A673 (cell line): ENCODE results near the gene TMEM168. TPM values are rescaled to one million over a fixed set of nuclear protein-coding genes. Genes with fewer than 3 reads are reported as not detected.

Experiments
- BruUV-seq: library from RNA; stranded (reverse); fragments of 400-500 nt; replicated peaks from 2 replicates; lab custom pipeline; 2021; lab: Mats Ljungman, UMichigan
- CTCF ChIA-PET: fragments of 300-600 bp; sonication (Branson Sonifier 250); formaldehyde crosslinking; loops from one replicate; lab custom pipeline; 2022; ENCODE audit warnings: antibody characterized with exemption; lab: Charles Lee
- POLR2A ChIA-PET: fragments of 300-600 bp; sonication (Branson Sonifier 250); formaldehyde crosslinking; loops from one replicate; lab custom pipeline; 2022; ENCODE audit warnings: antibody characterized with exemption; ENCODE audit not compliant: low non-redundant PET; lab: Charles Lee
- DNase-seq: peaks from one replicate; pipeline ENCODE4 v3.0.0-alpha.2; 2015; ENCODE audit warnings: low spot score
- H3K27ac ChIP-seq: fragments of 200-600 bp; sonication (generic); 2 replicates; pipeline ENCODE4 v1.5.1; 2016; ENCODE audit warnings: mixed run types, low read depth, mild to moderate bottlenecking, mixed read lengths, antibody characterized with exemption, low read length; ENCODE audit not compliant: poor library complexity, severe bottlenecking
- H3K27me3 ChIP-seq: fragments of 200-600 bp; sonication (generic); replicated peaks from 2 replicates; pipeline ENCODE4 v1.6.1; 2017; ENCODE audit warnings: mixed run types, low read depth, mild to moderate bottlenecking, mixed read lengths, antibody characterized with exemption, low read length; ENCODE audit not compliant: insufficient read depth, poor library complexity
- H3K36me3 ChIP-seq: fragments of 200-600 bp; sonication (generic); 2 replicates; pipeline ENCODE4 v1.6.1; 2016; ENCODE audit warnings: mixed run types, mild to moderate bottlenecking, mixed read lengths, antibody characterized with exemption, low read length; ENCODE audit not compliant: insufficient read depth, poor library complexity, severe bottlenecking
- H3K4me1 ChIP-seq: fragments of 200-600 bp; sonication (generic); 2 replicates; pipeline ENCODE4 v1.6.1; 2017; ENCODE audit warnings: mixed run types, mild to moderate bottlenecking, mixed read lengths, antibody characterized with exemption, low read length; ENCODE audit not compliant: insufficient read depth, poor library complexity, severe bottlenecking
- H3K4me3 ChIP-seq: fragments of 200-600 bp; sonication (generic); 2 replicates; pipeline ENCODE4 v1.5.1; 2016; ENCODE audit warnings: low read depth, mixed run types, mild to moderate bottlenecking, mixed read lengths, low read length; ENCODE audit not compliant: poor library complexity, severe bottlenecking
- H3K9me3 ChIP-seq: fragments of 200-600 bp; sonication (generic); 2 replicates; pipeline ENCODE4 v1.6.1; 2016; ENCODE audit warnings: mixed run types, low read depth, mild to moderate bottlenecking, mixed read lengths, antibody characterized with exemption, low read length; ENCODE audit not compliant: poor library complexity, severe bottlenecking
- EZH2 ChIP-seq: fragments of 200-600 bp; sonication (generic); IDR thresholded peaks from 2 replicates; pipeline ENCODE4 v1.6.1; 2017; ENCODE audit warnings: borderline replicate concordance, low read depth, mild to moderate bottlenecking, mixed read lengths, antibody characterized with exemption, low read length; ENCODE audit not compliant: poor library complexity, severe bottlenecking
- intact Hi-C: fragments of 100-400 bp; cut with micrococcal nuclease; formaldehyde crosslinking; loops from one replicate; pipeline ENCODE4 v1.10.0; 2022; ENCODE audit not compliant: unreplicated experiment
- total RNA-seq: library from RNA; stranded (reverse); gene quantifications from 2 replicates; pipeline ENCODE4 v1.2.3, GENCODE V29; 2021
- TF ChIP-seq, protein P1 (sequence below): fragments of 300-800, 200-600 bp; sonication (generic); conservative IDR thresholded peaks from 2 replicates; pipeline ENCODE4 v1.5.1; 2017; ENCODE audit warnings: low read depth, mild to moderate bottlenecking, antibody characterized with exemption, low read length, moderate library complexity, mixed read lengths

TMEM168 gene
- total RNA-seq, 1 experiment from 2014 or later, result 26.4 TPM

- Histone ChIP-seq H3K36me3 (no peaks in the 10 kb centered on the region), H3K27me3 (no peaks in the 10 kb centered on the region), H3K4me3 (no peak overlapping the region), H3K9me3 (no peaks in the 10 kb centered on the region), H3K27ac (no peak overlapping the region), H3K4me1 (no peaks in the 10 kb centered on the region)
- no peak for DNase-seq
- TF ChIP-seq EZH2, result no peak
- TF ChIP-seq, protein P1, sequence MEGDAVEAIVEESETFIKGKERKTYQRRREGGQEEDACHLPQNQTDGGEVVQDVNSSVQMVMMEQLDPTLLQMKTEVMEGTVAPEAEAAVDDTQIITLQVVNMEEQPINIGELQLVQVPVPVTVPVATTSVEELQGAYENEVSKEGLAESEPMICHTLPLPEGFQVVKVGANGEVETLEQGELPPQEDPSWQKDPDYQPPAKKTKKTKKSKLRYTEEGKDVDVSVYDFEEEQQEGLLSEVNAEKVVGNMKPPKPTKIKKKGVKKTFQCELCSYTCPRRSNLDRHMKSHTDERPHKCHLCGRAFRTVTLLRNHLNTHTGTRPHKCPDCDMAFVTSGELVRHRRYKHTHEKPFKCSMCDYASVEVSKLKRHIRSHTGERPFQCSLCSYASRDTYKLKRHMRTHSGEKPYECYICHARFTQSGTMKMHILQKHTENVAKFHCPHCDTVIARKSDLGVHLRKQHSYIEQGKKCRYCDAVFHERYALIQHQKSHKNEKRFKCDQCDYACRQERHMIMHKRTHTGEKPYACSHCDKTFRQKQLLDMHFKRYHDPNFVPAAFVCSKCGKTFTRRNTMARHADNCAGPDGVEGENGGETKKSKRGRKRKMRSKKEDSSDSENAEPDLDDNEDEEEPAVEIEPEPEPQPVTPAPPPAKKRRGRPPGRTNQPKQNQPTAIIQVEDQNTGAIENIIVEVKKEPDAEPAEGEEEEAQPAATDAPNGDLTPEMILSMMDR, result no peak
- CTCF ChIA-PET, result no interaction called here
- POLR2A ChIA-PET, result no interaction called here
- intact Hi-C loops, result no loop called here
- BruUV-seq, result no TSS peak
These were observed 74.7 kb downstream of the TMEM168 start for GRCh38 chr7:112715525-112715924.

DNA sequence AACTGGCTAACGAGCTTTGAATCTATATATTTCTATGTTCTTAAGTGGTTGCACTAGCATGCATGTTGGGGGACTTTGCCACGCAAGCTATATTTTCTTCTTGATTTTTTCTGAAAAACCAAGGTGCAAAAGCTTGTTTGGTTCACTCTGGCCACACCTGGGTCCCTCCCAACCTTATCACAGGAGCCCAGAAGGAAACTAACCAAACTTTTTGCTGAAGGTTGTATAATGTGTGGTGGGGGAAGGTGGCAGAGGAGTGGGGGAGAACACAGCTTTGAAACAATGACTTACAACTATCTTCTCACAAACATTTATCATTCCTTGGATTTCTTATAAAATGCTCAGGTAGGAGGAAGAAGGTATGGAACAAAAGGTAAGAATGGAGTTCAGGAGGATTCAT, 75.3 kb downstream of the TMEM168 start:
- BruUV-seq, result no TSS peak
- CTCF ChIA-PET, result no interaction called here

More for the DNA sequence above, 75.3 kb downstream of the TMEM168 start:
- Histone ChIP-seq H3K36me3 (no peaks in the 10 kb centered on the region), H3K4me3 (no peak overlapping the region), H3K4me1 (no peaks in the 10 kb centered on the region), H3K9me3 (no peaks in the 10 kb centered on the region), H3K27ac (no peak overlapping the region), H3K27me3 (no peaks in the 10 kb centered on the region)
- no peak for DNase-seq
- intact Hi-C loops, result no loop called here
- POLR2A ChIA-PET, result no interaction called here
- no peak for TF ChIP-seq EZH2
- TF ChIP-seq, protein P1, result no peak
